Ascending aorta (tissue), 2 donors: ENCODE measurements around the gene RHOT2. TPM values are rescaled to one million over a fixed set of nuclear protein-coding genes. Genes with fewer than 3 reads are reported as not detected.
"Not testable (repeated sequence)": the region's sequence is repeated elsewhere in the genome, so short reads cannot be mapped to it uniquely, and the experiment has no call there.

Experiments
- DNase-seq, 2 donors: peaks; one replicate each; pipeline ENCODE4 v3.0.0-alpha.2; 2019; ENCODE audit warnings: low spot score in 2 of 2
- H3K27ac ChIP-seq, 2 donors: fragments of 200-600 bp; sonication (generic); one replicate each; pipeline ENCODE4 v1.5.1; 2016 to 2017; ENCODE audit warnings: mild to moderate bottlenecking in 1 of 2
- H3K27me3 ChIP-seq: fragments of 200-600 bp; sonication (generic); one replicate; pipeline ENCODE4 v1.5.1; 2017
- H3K36me3 ChIP-seq, 2 donors: fragments of 200-600 bp; sonication (generic); one replicate each; pipeline ENCODE4 v1.5.1; 2016
- H3K4me1 ChIP-seq, 2 donors: fragments of 200-600 bp; sonication (generic); one replicate each; pipeline ENCODE4 v1.5.1; 2016 to 2017; ENCODE audit warnings: mild to moderate bottlenecking in 1 of 2
- H3K4me3 ChIP-seq, 2 donors: fragments of 200-600 bp; sonication (generic); one replicate each; pipeline ENCODE4 v1.5.1; 2016 to 2017; ENCODE audit warnings: mild to moderate bottlenecking in 1 of 2
- H3K9me3 ChIP-seq, 2 donors: fragments of 200-600 bp; sonication (generic); one replicate each; pipeline ENCODE4 v1.5.1; 2016
- intact Hi-C: fragments of 100-400 bp; cut with DNase I; formaldehyde crosslinking; loops from one replicate; pipeline ENCODE4 v1.15.1; 2023
- total RNA-seq: library from RNA; depleted of rRNA; stranded (reverse); fragments of >200 nt; gene quantifications from one replicate; pipeline ENCODE4 v1.1.0, GENCODE V29; 2016
- TF ChIP-seq, protein P1 (sequence below), 3 experiments: fragments of 200-600 bp in 2 of 3; fragments of 450-650 bp in 1 of 3; sonication (generic) in 2 of 3; IDR thresholded peaks; one replicate each; pipeline ENCODE4 v1.5.1; 2016 to 2019; ENCODE audit warnings: antibody characterized with exemption in 3 of 3, mild to moderate bottlenecking in 1 of 3, moderate library complexity in 1 of 3

Gene RHOT2
- total RNA-seq, 1 donor from 2014 or later = 41.8 TPM

GRCh38 chr16:712740-713250 is 44.9 kb downstream of the RHOT2 start:
- not testable (repeated sequence) for H3K27me3 ChIP-seq, H3K4me3 ChIP-seq, H3K36me3 ChIP-seq, DNase-seq, H3K9me3 ChIP-seq, H3K27ac ChIP-seq
- intact Hi-C loops = loop anchor here (10.0 kb wide), 1 partner anchor 382 kb away; the partner anchor contains the start of gene C1QTNF8
- TF ChIP-seq, protein P1, sequence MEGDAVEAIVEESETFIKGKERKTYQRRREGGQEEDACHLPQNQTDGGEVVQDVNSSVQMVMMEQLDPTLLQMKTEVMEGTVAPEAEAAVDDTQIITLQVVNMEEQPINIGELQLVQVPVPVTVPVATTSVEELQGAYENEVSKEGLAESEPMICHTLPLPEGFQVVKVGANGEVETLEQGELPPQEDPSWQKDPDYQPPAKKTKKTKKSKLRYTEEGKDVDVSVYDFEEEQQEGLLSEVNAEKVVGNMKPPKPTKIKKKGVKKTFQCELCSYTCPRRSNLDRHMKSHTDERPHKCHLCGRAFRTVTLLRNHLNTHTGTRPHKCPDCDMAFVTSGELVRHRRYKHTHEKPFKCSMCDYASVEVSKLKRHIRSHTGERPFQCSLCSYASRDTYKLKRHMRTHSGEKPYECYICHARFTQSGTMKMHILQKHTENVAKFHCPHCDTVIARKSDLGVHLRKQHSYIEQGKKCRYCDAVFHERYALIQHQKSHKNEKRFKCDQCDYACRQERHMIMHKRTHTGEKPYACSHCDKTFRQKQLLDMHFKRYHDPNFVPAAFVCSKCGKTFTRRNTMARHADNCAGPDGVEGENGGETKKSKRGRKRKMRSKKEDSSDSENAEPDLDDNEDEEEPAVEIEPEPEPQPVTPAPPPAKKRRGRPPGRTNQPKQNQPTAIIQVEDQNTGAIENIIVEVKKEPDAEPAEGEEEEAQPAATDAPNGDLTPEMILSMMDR (IDR thresholded peaks at IDR 0.05) = peak in 1 of 3 experiments; percentile 13
- H3K4me1 ChIP-seq = peaks cover 10 to 23% of the 10 kb centered on the region in 2 donors

DNA sequence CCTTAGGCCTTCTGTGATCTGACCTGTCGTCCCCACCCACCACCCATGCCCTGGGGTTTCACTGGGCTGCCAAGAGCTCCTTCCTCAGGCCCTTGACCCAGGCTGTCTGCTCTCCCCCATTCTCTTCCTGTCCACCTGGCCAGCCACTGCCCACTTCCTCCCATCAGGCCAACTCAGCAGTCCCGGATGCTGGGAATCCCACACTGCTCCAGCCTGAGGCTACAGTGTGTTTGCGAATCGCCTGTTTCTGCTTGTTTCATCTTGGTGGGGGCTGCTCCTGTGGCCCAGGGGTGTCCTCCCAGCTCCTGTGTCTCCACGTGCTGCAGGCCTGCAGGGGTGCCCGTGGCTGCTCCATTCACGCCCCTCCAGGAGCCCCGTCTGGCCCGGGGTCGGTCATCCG is 46.1 kb downstream of the RHOT2 start:
- Histone ChIP-seq H3K4me1 (peaks cover 10 to 23% of the 10 kb centered on the region in 2 donors), H3K27ac (no peak overlapping the region), H3K9me3 (no peaks in the 10 kb centered on the region), H3K36me3 (no peaks in the 10 kb centered on the region), H3K27me3 (peaks cover 6% of the 10 kb centered on the region), H3K4me3 (no peak overlapping the region)
- intact Hi-C loops = loop anchor here (2.0 to 10.0 kb wide), 3 partner anchors 27 to 381 kb away; partner anchors contain the start of genes C1QTNF8, CHTF18, CIAO3 and RPUSD1
- TF ChIP-seq, protein P1 (IDR thresholded peaks at IDR 0.05) = no peak
- DNase-seq = no peak

DNA sequence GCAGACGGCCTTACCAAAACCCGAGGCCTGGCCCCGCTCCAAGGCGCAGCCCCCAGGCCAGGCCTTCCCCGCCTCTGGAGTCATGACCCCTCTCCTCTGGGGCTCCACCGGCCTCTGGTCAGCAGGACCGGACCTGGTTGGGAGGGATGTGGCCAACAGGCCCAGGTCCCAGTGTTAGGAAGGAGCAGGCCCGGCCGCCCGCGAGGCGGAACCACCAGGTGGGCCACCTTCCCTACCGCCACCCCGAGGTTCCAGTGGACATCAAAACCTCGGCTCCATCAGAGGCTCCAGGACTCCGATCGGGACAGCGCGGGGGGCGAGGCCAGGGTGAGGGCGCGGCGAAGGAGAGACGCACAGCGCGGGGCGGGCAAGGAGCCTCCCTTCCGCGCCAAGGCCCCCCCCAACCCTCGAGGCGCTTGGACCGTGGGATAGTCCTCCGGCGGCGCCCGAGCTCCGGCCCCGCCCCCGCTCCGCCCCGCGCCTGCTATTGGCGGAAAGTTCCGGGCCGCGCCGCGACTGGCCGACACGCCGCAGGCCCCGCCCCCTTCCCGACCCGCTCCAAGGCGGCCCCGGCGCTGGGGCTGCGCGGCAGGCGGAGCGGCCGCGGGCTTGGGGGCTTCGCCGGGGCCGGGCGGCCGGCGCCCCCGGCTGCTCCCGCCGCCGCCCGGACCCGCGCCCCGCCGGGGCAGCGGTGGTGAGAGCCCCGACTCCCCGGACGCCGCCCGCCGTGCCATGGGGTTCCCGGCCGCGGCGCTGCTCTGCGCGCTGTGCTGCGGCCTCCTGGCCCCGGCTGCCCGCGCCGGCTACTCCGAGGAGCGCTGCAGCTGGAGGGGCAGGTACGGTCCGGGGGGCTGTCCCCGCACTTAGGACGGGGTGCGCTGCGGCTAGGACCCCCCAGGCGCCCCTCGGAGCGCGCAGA is 46.9 kb downstream of the RHOT2 start, which contains the start of gene METRN:
Gene METRN (plus strand): TSS at position 561 of the 919 bp plus-strand sequence. CDS start 172 bp downstream, at position 733.
- TF ChIP-seq, protein P1 (IDR thresholded peaks at IDR 0.05) = no peak
- Histone ChIP-seq H3K4me1 (peaks cover 11 to 20% of the 10 kb centered on the region in 2 donors), H3K27ac (no peak within 1 kb of the TSS), H3K4me3 (peak within 1 kb of the TSS; percentile 76 to 93), H3K9me3 (no peaks in the 10 kb centered on the region), H3K36me3 (no peaks in the 10 kb centered on the region), H3K27me3 (peaks cover 6% of the 10 kb centered on the region)
- peak; percentile 39 to 95 for DNase-seq
- intact Hi-C loops = loop anchor here (2.0 to 10.0 kb wide), 3 partner anchors 26 to 380 kb away; partner anchors contain the start of genes C1QTNF8, CHTF18, CIAO3 and RPUSD1

DNA sequence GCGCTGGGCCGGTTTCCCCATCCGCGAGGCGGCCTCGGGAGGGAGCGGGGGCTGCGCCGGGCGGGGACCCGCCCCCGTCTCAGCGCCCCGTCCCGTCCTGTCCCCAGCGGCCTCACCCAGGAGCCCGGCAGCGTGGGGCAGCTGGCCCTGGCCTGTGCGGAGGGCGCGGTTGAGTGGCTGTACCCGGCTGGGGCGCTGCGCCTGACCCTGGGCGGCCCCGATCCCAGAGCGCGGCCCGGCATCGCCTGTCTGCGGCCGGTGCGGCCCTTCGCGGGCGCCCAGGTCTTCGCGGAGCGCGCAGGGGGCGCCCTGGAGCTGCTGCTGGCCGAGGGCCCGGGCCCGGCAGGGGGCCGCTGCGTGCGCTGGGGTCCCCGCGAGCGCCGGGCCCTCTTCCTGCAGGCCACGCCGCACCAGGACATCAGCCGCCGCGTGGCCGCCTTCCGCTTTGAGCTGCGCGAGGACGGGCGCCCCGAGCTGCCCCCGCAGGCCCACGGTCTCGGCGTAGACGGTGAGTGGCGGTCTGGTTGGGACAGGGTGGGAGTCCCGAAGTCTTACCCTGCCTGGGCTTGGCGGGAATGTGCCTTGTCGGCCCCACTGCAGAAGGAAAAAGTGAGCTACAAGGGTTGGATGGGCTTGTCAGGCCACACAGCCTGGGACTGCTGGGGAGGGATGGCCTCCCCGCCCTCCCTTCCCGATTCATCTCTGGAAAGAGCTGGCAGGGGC is 47.7 kb downstream of the RHOT2 start:
- TF ChIP-seq, protein P1 (IDR thresholded peaks at IDR 0.05) = no peak
- Histone ChIP-seq H3K36me3 (no peaks in the 10 kb centered on the region), H3K4me3 (peak overlapping the region; percentile 76 to 93), H3K27me3 (peaks cover 4% of the 10 kb centered on the region), H3K27ac (no peak overlapping the region), H3K9me3 (no peaks in the 10 kb centered on the region), H3K4me1 (peaks cover 17 to 19% of the 10 kb centered on the region in 2 donors)
- intact Hi-C loops = loop anchor here (2.0 to 10.0 kb wide), 3 partner anchors 25 to 379 kb away; partner anchors contain the start of genes C1QTNF8, CHTF18, CIAO3 and RPUSD1
- DNase-seq = no peak

DNA sequence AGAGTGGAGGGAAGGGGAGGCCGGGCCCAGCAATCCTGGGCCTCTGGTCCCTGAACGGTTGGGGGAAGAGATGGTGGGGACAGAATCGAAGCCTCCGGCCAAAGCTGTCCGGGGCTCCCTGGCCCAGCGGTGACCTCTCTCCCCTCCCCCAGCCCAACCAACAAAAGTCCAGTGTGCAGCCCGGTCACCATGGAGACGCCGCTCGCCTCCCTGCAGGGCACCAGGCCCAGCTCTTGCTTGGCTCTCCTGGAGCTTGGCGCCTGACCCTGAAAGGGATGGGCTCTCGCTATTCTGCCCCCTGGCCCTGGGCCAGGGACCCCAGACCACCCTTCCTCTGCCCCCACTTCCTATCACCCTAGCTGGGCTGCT is 48.3 kb downstream of the RHOT2 start:
- H3K36me3 ChIP-seq = no peaks in the 10 kb centered on the region
- H3K4me3 ChIP-seq = peak overlapping the region; percentile 76 to 93
- TF ChIP-seq, protein P1 (IDR thresholded peaks at IDR 0.05) = no peak
- H3K4me1 ChIP-seq = peaks cover 17 to 19% of the 10 kb centered on the region in 2 donors
- intact Hi-C loops = loop anchor here (10.0 kb wide), 1 partner anchor 379 kb away; the partner anchor contains the start of gene C1QTNF8
- no peak overlapping the region for H3K27ac ChIP-seq
- H3K27me3 ChIP-seq = no peaks in the 10 kb centered on the region
- no peak for DNase-seq
- H3K9me3 ChIP-seq = no peaks in the 10 kb centered on the region
